ENCODE data around the gene PUSL1.
A peak's percentile ranks its signal among the peaks of the same experiment; 100 is the strongest.
"Not testable (repeated sequence)": the region's sequence is repeated elsewhere in the genome, so short reads cannot be mapped to it uniquely, and the experiment has no call there.

PUSL1 gene

DNA sequence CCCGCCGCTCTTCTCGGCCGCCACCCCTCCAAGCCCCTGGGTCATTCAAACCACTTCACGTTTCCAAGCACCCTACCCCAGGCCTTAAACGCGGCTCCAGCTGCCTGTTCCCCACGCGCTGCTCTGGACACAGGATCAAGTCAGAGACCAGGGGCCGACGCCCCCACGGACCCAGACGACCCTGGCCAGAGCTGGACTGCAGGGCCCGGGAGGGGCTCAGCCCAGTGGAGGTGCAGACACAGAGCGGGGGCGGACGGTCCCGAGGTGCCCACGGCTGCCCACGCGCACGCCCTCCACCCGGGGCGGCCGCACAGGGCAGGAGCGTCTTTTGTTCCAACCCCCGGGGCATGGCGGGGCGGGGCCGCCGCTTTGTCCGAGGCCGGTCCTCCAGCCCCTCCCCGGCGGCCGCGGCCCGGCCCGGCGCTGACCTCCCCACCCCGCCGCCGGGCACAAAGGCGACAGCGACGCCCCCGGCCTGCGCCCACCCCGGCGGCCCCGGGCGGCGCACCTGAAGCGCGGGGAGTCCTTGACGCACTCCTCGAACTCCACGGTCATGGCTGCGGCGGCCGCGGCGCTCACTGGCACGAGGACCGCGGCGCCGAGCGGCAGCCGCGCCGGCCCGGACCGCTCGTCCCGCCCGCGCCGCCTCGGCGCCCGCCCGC is 1.0 kb upstream of the PUSL1 start:
- DNase-seq (ENCODE audit: low read depth, low spot score), result no peak
- H3K27ac ChIP-seq, result peak overlapping the region; percentile 87

DNA sequence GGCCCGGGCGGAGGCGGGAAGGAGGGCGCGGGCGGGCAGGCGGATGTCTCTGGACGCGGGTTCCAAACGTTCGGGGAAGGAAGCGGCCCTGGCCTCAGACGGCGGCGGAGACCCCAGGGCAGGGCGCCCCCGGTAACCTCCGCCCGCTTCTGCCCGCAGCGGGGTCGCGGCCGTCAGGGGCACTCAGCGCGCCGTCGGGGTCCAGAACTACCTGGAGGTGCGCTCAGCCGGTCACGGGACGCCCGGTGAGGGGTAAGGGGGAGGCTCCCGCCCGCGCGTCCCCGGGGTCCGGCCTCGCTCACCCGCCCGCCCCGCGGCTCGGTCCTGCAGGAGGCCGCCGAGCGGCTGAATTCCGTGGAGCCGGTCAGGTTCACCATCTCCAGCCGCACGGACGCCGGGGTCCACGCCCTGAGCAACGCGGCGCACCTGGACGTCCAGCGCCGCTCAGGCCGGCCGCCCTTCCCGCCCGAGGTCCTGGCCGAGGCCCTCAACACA is 406 bp downstream of the PUSL1 start:
- peak overlapping the region; percentile 87 for H3K27ac ChIP-seq
- no peak for DNase-seq (ENCODE audit: low read depth, low spot score)

DNA sequence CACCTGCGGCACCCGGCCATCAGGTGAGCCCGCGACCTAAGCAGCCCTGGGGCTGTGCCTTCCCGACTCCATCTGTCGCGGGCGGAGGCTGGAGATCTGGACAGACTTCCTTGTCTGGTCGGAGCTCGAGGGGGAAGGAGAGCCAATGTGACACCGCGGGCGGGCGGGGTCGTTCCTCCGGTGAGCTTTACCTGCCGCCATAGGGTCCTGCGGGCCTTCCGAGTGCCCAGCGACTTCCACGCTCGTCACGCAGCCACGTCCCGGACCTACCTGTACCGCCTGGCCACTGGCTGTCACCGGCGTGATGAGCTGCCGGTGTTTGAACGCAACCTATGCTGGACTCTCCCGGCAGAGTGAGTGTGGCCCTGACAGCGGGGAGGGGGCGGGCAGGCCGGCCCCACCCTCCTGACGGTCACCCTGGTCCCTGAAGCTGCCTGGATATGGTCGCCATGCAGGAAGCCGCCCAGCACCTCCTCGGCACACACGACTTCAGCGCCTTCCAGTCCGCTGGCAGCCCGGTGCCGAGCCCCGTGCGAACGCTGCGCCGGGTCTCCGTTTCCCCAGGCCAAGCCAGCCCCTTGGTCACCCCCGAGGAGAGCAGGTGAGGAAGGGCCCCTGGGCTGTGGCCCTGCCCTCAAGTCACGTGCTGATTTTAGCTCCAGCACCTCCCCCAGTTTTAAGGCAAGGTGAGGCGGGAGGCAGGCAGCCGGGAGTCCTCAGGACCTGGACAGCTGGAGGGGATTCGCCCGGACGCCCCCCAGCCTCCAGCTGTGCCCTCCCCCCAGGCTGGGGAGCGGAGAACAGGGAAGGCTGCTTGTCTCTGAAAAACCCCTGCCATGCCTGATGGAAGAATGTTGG is 1.1 kb downstream of the PUSL1 start:
- H3K27ac ChIP-seq, result peak overlapping the region; percentile 87
- no peak for DNase-seq (ENCODE audit: low read depth, low spot score)

DNA sequence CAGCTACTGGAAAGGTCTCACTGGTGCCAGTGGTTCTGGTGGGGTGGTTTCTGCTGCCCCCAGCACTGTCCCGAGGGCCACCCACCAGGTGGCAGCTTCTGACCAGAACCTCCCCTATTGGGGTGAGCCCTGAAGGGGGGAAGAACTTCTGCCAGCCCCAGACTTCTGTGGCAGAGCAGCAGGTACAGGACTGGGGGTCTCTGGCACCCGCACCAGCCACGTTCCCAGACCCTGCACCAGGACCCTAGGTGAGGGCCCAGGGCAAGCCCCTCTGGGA is 1.6 kb downstream of the PUSL1 start:
- DNase-seq (ENCODE audit: low read depth, low spot score), result no peak
- H3K27ac ChIP-seq, result no peak overlapping the region

DNA sequence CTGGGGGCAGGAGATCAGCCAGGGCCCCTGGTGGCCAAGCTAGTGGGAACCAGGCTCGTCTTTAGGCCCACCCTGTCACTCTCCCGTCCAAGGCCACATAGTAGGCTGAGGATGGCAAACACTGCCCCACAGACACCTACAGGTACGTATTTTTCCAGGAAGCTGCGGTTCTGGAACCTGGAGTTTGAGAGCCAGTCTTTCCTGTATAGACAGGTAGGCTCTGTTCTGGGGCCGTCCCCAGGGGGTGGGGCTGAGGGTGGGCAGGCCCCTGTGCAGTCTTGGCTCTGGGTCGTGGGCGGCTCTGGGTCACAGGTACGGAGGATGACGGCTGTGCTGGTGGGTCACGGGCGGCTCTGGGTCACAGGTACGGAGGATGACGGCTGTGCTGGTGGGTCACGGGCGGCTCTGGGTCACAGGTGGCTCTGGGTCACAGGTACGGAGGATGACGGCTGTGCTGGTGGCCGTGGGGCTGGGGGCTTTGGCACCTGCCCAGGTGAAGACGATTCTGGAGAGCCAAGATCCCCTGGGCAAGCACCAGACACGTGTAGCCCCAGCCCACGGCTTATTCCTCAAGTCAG is 2.2 kb downstream of the PUSL1 start:
- H3K27ac ChIP-seq, result no peak overlapping the region
- DNase-seq (ENCODE audit: low read depth, low spot score), result no peak

DNA sequence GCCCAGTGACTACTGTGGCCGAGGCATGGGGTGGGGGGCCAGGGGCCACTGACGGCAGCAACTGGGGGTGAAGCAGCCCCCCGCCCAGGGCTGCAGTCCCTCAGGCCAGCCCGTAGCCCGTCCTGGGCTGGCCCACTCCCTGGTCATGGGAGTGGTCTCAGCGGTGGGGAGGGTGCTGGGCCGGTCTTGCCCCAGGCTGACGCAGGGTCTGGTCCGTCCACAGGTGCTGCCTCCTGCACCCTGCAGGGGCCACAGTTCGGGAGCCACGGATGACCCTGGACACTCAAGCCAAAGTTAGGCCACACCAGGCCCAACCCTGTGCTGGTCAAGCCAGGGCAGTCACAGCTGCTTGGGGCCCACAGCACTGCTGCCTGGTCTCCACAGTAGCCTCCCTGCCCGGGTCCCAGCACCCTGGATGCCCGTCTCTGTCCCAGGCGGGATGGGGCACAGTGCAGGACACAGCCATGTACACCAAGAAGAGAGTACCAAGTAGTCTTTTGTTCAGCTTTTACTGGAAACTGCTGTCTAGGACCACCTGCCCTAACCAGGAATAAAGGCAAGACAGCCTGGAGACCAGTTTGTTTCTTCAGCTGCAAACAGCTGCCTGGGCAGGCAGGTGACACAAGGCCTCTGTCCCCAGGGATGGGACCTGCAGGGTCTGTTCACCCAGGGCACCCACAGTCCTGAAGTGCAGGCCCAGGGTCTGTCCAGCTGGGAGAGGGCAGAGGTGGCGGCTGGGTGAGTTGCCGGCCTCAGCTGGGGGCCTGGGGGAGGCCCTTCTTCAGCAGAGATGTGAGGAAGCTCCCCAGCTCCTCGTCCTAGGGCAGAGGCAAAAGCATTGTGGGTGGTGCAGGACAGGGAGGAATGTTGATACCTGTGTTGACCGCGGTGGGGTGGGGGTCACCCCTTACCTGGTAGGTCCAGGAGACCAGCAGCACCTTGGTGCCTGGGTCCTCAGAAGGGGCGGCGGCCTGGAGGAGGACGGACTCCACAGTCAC is 3.0 kb downstream of the PUSL1 start:
- no peak for DNase-seq (ENCODE audit: low read depth, low spot score)
- no peak overlapping the region for H3K27ac ChIP-seq

DNA sequence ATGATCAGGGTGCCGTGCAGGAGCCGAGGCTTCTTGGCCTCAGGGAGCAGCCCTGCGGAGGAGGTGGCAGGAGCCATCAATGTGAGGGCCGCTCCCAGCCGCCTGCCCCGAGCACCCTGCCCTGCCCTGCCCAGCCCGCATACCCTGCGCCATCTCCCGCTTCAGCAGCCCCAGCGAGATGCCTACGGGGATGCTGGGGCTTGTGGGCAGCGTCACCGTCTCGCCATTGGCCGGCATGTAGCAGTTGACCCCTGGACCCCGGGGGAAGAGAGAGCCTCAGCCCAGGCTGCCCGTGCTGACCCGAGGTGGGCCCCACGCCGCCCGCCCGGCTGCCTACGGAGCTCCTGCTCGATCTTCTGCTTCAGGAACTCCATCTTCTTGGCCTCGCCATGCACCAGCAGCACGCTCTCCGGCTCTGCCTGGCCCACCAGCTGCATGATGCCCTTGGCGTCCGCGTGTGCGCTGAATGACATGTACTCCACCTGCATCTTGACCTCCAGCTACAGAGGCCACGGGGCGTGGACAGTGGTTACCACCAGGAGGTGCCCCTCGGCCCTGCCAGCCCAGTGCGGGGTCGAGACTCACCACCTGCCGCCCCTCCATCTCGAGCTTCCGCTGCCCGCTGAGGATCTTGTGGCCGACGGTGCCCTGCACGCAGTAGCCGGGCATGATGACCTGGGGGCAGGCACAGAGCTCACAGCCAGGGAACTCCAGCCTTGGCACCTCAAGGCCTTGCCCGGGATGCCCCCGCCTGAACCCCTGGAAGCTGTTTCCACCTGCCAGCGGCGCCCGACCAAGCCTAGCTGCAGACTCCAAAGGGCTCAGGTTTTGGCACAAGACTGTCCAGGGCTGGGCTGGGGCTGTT is 4.3 kb downstream of the PUSL1 start:
- DNase-seq (ENCODE audit: low read depth, low spot score), result no peak
- no peak overlapping the region for H3K27ac ChIP-seq

DNA sequence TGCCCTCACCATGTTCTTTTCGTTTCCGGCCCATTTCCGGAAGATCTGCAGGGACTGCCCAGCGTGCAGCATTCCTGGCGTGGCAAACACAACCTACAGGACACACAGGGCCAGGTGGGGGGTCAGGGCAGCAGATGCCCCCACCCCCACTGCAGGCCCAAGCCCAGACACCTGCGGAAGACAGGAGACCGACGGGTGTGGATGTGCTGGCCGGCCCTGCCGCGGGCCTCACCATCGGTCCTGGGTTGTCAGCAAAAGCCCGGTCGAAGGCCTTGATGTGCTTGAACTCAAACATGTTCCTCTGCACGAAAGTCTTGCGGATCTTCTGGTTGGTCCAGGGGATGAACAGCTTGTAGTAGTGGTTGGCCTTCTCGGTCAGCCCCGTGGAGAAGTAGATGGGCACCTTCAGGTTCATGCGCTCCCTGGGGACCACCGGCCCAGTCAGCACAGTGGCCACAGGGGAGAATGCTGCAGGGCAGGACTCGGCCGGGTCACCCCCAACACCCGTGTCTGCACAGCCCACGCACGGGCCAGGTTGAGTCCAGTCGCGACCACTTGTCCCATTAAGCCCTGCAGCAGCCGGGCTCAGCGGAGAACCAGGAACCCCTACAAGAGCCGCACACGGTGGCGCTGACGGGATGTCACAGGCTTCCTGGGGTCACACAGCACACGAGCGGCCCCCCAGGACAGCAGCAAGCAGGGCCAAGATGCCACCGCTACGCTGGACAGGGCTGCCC is 5.3 kb downstream of the PUSL1 start:
- no peak overlapping the region for H3K27ac ChIP-seq
- DNase-seq (ENCODE audit: low read depth, low spot score), result no peak

DNA sequence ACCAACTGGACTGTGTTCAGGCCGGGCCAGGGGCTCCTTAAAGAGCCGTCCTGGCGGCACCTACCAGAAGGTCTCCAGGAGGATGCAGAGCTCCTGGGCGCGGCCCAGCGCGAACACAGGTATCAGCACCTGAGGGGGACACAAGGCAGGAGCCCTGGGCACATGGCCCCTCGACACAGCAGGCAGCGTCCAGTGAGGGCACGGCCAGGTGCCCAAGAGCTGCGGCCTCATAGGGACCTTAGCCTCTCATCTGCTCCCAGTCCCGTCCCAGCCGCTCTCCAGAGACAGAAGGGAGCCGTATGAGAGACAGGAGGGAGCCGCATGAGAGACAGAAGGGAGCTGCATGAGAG is 5.8 kb downstream of the PUSL1 start:
- DNase-seq (ENCODE audit: low read depth, low spot score), result no peak
- H3K27ac ChIP-seq, result no peak overlapping the region

DNA sequence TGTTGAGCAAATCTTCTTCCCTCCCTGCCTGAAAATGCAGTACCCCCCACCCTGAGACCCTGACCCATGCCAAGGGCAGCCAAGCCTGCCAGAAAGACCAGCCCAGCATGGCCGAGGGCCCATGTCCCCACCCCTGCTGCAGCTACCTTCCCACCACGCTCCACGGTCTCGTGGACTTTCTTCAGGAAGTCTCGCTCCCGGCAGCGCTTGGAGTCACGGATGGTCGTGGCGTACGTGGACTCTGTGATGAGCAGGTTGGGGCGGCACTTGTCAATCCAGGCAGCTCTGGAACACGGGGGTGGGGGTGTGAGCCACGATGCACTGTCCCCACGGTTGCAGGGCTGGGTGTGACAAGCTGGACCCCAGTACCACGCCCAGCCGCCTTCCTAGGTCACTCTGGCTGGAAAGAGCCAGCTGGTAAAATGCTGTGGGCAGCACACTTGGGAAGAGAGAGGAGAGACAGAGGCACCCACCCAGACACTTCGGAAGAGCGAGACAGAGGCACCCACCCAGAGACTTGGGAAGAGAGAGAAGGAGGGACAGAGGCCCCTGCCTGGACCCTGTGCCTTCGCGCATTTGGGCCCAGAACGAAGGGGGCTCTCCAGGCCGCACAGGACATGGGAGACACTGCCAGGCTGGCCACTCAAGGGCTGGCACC is 6.4 kb downstream of the PUSL1 start:
- no peak for DNase-seq (ENCODE audit: low read depth, low spot score)
- no peak overlapping the region for H3K27ac ChIP-seq

DNA sequence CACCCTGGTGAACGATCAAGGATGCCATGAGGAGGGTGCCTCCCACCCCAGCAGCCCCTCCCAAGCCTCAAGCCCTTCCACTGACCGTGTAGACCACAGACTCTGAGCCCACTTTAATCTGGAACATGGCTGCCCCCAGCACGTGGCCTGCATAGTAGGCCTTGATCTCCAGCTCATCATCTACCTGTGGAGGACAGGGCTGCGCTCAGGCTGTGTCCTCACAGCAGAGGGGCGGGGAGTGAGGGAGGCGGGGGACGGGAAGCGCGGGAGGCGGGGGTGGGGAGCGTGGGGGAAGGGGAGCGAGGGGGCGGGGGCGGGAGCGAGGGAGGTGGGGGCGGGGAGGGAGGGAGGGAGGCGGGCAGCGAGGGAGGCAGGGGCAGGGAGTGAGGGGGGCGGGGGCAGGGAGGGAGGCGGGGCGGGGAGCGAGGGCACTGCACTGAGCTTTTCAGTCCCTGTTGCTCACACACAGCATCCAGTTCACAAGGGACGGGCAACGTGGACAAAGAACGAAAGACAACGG is 7.1 kb downstream of the PUSL1 start:
- no peak overlapping the region for H3K27ac ChIP-seq
- no peak for DNase-seq (ENCODE audit: low read depth, low spot score)

DNA sequence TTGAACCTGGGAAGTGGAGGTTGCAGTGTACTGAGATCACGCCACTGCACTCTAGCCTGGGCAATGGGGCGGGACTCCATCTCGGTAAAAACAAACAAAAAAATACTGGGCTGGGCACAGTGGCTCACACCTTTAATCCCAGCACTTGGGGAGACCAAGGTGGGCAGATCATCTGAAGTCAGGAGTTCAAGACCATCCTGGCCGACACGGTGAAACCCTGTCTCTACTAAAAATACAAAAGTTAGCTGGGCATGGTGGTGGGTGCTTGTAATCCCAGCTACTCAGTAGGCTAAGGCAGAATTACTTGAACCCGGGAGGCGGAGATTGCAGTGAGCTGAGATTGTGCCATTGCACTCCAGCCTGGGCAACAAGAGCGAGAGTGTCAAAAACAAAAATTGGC is 7.8 kb downstream of the PUSL1 start:
- not testable (repeated sequence) for DNase-seq (ENCODE audit: low read depth, low spot score); H3K27ac ChIP-seq

DNA sequence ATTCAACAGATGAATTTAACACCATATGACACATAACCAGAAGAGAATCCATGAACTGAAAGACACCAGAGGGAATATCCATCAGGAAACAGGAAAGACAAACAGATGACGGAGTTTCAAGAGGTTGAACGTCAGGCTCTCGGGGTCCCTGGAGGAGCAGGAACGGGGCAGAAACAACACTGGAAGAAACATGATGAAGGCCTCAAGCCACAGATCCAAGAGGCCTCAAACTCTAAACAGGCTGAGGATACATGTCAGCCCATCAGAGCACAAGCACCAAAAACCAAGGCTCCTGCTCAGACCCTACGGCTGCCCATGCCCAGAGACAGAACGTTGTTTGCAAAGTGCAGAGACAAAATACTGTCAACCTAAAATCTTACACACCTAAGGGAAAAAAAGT is 9.0 kb downstream of the PUSL1 start:
- DNase-seq (ENCODE audit: low read depth, low spot score), result no peak
- peak overlapping the region; percentile 43 for H3K27ac ChIP-seq

DNA sequence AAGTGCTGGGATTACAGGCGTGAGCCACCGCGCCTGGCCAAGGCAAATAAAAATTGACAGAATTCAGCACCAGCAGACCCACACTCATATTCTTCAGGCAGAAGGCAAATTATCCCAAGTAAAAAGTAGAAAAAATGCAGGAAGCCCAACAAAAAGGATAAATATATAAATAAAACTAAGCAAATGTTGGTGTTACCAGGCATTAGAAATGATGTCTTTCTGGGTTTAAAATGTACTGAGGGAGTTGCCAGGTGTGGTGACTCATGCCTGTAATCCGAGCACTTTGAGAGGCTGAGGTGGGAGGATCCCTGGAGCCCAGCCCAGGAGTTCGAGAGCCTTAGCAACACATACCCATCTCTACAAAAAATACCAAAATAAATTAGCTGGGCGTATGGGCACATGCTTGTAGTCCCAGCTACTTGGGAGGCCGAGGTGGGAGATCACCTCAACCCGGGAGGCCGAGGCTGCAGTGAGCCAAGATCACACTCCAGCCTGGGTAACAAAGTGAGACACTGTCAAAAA is 9.8 kb downstream of the PUSL1 start:
- H3K27ac ChIP-seq, result peak overlapping the region; percentile 43
- DNase-seq (ENCODE audit: low read depth, low spot score), result peak; percentile 51

DNA sequence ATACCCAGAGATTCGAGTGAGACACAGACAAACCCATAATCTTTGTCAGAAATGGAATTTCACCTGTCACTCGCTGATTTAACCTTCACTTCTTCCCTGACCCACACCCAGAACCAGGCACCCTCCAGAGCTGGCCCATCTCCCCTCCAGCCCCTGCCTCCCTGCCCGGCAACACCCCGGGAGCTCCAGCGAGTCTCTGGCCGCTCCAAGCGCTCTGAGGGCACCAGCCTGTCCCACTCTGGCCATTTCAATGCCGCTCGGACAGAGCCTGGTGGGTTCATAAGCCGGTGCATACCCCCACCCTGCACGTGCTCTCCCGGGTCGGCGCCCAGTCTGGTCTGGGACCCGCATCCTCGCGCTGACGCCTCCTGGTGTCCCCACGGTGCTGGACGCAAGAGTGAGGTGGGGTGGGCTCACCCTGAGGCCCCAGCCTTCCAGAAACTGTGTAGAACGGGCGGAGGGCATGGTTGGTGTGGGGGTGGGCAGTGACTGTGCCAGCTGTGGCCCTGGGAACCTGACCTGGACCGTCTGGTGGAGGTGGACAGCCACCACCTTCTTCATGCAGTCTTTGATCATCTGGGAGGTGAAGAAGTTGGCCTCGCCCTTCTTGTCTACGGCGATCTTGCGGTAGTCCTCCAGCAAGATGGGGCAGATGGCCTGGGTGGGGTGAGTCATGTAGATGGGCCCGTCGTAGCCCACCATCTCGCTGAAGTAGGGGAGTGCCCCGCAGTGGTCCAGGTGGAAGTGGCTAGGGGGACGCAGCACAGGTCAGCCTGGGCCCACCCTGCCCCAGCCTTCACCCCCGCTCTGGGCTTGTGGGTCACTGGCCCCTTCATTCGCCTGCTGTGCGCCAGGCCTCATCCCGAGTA is 10.6 kb downstream of the PUSL1 start:
- H3K27ac ChIP-seq, result peak overlapping the region; percentile 43
- no peak for DNase-seq (ENCODE audit: low read depth, low spot score)

DNA sequence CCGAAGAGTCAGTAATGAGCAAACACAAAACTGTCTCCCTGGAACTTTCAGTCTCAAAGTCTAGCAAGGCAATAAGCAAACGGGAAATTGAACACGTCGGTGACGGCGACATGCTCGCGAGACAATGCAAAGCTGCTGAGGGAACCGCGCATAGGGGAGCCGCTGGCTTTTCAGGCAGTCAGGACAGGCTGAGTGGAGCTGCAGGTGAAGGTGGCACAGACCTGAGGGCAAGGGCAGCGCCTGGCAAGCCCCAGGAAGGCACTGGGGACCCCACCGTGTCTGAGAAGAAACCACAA is 11.2 kb downstream of the PUSL1 start:
- no peak for DNase-seq (ENCODE audit: low read depth, low spot score)
- H3K27ac ChIP-seq, result no peak overlapping the region

All from epithelial cell of prostate (primary cell).